Motor neuron (in vitro differentiated cells): ENCODE data around the gene LRSAM1. TPM values are rescaled to one million over a fixed set of nuclear protein-coding genes. Genes with fewer than 3 reads are reported as not detected.
"Not testable (repeated sequence)": the region's sequence is repeated elsewhere in the genome, so short reads cannot be mapped to it uniquely, and the experiment has no call there.

Experiments used
- ATAC-seq, 8 experiments: fragments of 200-7000 bp; cut with Tn5 transposase; replicated peaks in 6 of 8; 2 replicates each; pipeline ENCODE4 v1.8.0; 2021; ENCODE audit warnings: mild to moderate bottlenecking in 8 of 8, moderate library complexity in 8 of 8
- H3K27ac ChIP-seq, 2 donors: fragments of 250-450 bp; sonication (Bioruptor Pico); 2 replicates each; pipeline ENCODE4 v1.9.0; 2021; ENCODE audit warnings: antibody characterized with exemption in 2 of 2, mild to moderate bottlenecking in 2 of 2, moderate library complexity in 1 of 2
- H3K4me1 ChIP-seq, 2 donors: fragments of 250-450 bp; sonication (Bioruptor Pico); replicated peaks in 1 of 2; 2 replicates each; pipeline ENCODE4 v1.6.1; 2021; ENCODE audit warnings: antibody characterized with exemption in 2 of 2, mild to moderate bottlenecking in 2 of 2, moderate library complexity in 1 of 2
- H3K4me3 ChIP-seq, 5 donors: fragments of 250-450 bp; sonication (Bioruptor Pico); 2 replicates each; pipeline ENCODE4 v1.9.0; 2021; ENCODE audit warnings: antibody characterized with exemption in 5 of 5, mild to moderate bottlenecking in 5 of 5, moderate library complexity in 4 of 5
- WGBS, 10 experiments: fragments of 450-650 bp; shearing (Covaris generic); methylation state at CpG; one replicate each; pipeline ENCODE4 v1.0.0; 2022; 5-methylcytosine and 5-hydroxymethylcytosine counted together
- in situ Hi-C, 9 experiments: fragments of 400-800 bp; cut with MboI; loops; one replicate each; pipeline ENCODE4 v1.15.0; 2021; ENCODE audit warnings: low sequenced_read_pairs in 9 of 9, low pct_unique_long_range_greater_than_20kb in 2 of 9; ENCODE audit not compliant: unreplicated experiment in 9 of 9
- total RNA-seq, 8 experiments: library from RNA; unstranded; fragments of 300-600 nt; gene quantifications; 2 replicates each; pipeline versions ENCODE4 v1.2.3 to v1.2.4, GENCODE V29; 2022

LRSAM1 gene
- total RNA-seq, 8 experiments from 2014 or later, result 11.5 to 24.1 (median 15.7) TPM

GRCh38 chr9:127451858-127452656, 747 bp downstream of the LRSAM1 start:
- H3K4me1 ChIP-seq, result peaks cover 13 to 16% of the 10 kb centered on the region in 2 donors
- H3K27ac ChIP-seq, result peak overlapping the region; percentile 63 to 74
- H3K4me3 ChIP-seq, result peak overlapping the region; percentile 61 to 91 (median 66)
- in situ Hi-C loops, result no loop called here
- ATAC-seq, result peak; percentile 24 to 52 (median 44)
- WGBS, 10 experiments, result 0 to 92% (median 36%) methylated on average over 2 to 3 of the region's 29 CpGs; no CpG with 5 or more reads in 6 of the 10 experiments

GRCh38 chr9:127452691-127453090, 1.4 kb downstream of the LRSAM1 start:
- 60 to 100% (median 93%) methylated on average over 1 to 3 of the region's 4 CpGs; no CpG with 5 or more reads in 2 of the 10 experiments for WGBS, 10 experiments
- in situ Hi-C loops, result no loop called here
- Histone ChIP-seq H3K27ac (no peak overlapping the region), H3K4me3 (peak overlapping the region; percentile 61 to 91 (median 66)), H3K4me1 (peaks cover 13 to 16% of the 10 kb centered on the region in 2 donors)
- ATAC-seq, result no peak

GRCh38 chr9:127455324-127455992, 4.1 kb downstream of the LRSAM1 start:
- no peak overlapping the region for H3K27ac ChIP-seq
- in situ Hi-C loops, result no loop called here
- no peak for ATAC-seq

GRCh38 chr9:127457191-127457878, 6.0 kb downstream of the LRSAM1 start:
- Histone ChIP-seq H3K27ac (no peak overlapping the region), H3K4me1 (peaks cover 0 to 5% of the 10 kb centered on the region in 2 donors), H3K4me3 (no peak overlapping the region)
- 67 to 100% (median 82%) methylated on average over 1 to 7 of the region's 17 CpGs for WGBS, 10 experiments
- in situ Hi-C loops, result no loop called here
- ATAC-seq, result no peak

More at GRCh38 chr9:127455324-127455992, 4.1 kb downstream of the LRSAM1 start:
- WGBS, 10 experiments, result 60 to 100% (median 89%) methylated on average over 1 to 4 of the region's 6 CpGs; no CpG with 5 or more reads in 1 of the 10 experiments
- H3K4me1 ChIP-seq, result peaks cover 0 to 6% of the 10 kb centered on the region in 2 donors
- H3K4me3 ChIP-seq, result no peak overlapping the region

GRCh38 chr9:127458921-127459320, 7.6 kb downstream of the LRSAM1 start:
- Histone ChIP-seq H3K27ac (no peak overlapping the region), H3K4me3 (no peak overlapping the region), H3K4me1 (peaks cover 0 to 3% of the 10 kb centered on the region in 2 donors)
- no peak for ATAC-seq
- WGBS, 10 experiments, result 53 to 100% (median 86%) methylated on average over 1 to 8 of the region's 9 CpGs; no CpG with 5 or more reads in 4 of the 10 experiments
- in situ Hi-C loops, result no loop called here

GRCh38 chr9:127463382-127463781, 12.1 kb downstream of the LRSAM1 start:
- peak overlapping the region in 1 of 2 donors; percentile 4 for H3K27ac ChIP-seq
- peaks cover 0 to 4% of the 10 kb centered on the region in 2 donors for H3K4me1 ChIP-seq
- 67 to 100% (median 96%) methylated on average over 1 to 2 of the region's 3 CpGs; no CpG with 5 or more reads in 2 of the 10 experiments for WGBS, 10 experiments
- in situ Hi-C loops, result no loop called here
- ATAC-seq, result no peak
- H3K4me3 ChIP-seq, result no peak overlapping the region

- in situ Hi-C loops, result no loop called here
- 43 to 60% (median 54%) methylated on average over 2 to 4 of the region's 7 CpGs; no CpG with 5 or more reads in 7 of the 10 experiments for WGBS, 10 experiments
- peak in 6 of 8 experiments; percentile 59 to 92 (median 86) for ATAC-seq
- Histone ChIP-seq H3K4me3 (no peak overlapping the region), H3K27ac (peak overlapping the region in 1 of 2 donors; percentile 4), H3K4me1 (peaks cover 0 to 4% of the 10 kb centered on the region in 2 donors)
Measured at GRCh38 chr9:127463911-127464310, 12.6 kb downstream of the LRSAM1 start.

- ATAC-seq, H3K27ac ChIP-seq, in situ Hi-C loops, H3K4me1 ChIP-seq, H3K4me3 ChIP-seq: not testable (repeated sequence)
- WGBS, 10 experiments, result 100% methylated on average over 2 of the region's 5 CpGs; no CpG with 5 or more reads in 9 of the 10 experiments
Measured at GRCh38 chr9:127466407-127466917, 15.2 kb downstream of the LRSAM1 start.

GRCh38 chr9:127467621-127468020, 16.3 kb downstream of the LRSAM1 start:
- WGBS, 10 experiments, result 87 to 100% (median 100%) methylated on average over 1 to 9 of the region's 14 CpGs; no CpG with 5 or more reads in 5 of the 10 experiments
- no peak overlapping the region for H3K27ac ChIP-seq
- in situ Hi-C loops, result no loop called here
- H3K4me1 ChIP-seq, result peaks cover 0 to 4% of the 10 kb centered on the region in 2 donors
- ATAC-seq, result no peak
- no peak overlapping the region for H3K4me3 ChIP-seq

- no peak for ATAC-seq
- Histone ChIP-seq H3K4me3 (no peak overlapping the region), H3K27ac (no peak overlapping the region), H3K4me1 (no peaks in the 10 kb centered on the region)
- WGBS, 10 experiments, result 65 to 100% (median 90%) methylated on average over 1 to 3 of the region's 3 CpGs; no CpG with 5 or more reads in 2 of the 10 experiments
- in situ Hi-C loops, result no loop called here
Measured at GRCh38 chr9:127470662-127471061, 19.4 kb downstream of the LRSAM1 start.

GRCh38 chr9:127473501-127473900, 22.2 kb downstream of the LRSAM1 start:
- in situ Hi-C loops, result no loop called here
- ATAC-seq, result no peak
- Histone ChIP-seq H3K4me1 (no peaks in the 10 kb centered on the region), H3K27ac (no peak overlapping the region), H3K4me3 (no peak overlapping the region)
- WGBS, 10 experiments, result 78 to 100% (median 87%) methylated on average over 1 to 8 of the region's 10 CpGs; no CpG with 5 or more reads in 5 of the 10 experiments

- no peak overlapping the region for H3K4me3 ChIP-seq
- WGBS, 10 experiments, result 20 to 83% (median 80%) methylated on average over 1 to 2 of the region's 4 CpGs; no CpG with 5 or more reads in 4 of the 10 experiments
- H3K27ac ChIP-seq, result no peak overlapping the region
- no peaks in the 10 kb centered on the region for H3K4me1 ChIP-seq
- in situ Hi-C loops, result no loop called here
- no peak for ATAC-seq
Measured at GRCh38 chr9:127473932-127474331, 22.6 kb downstream of the LRSAM1 start.
